ENCODE measurements around the gene ARHGAP40. TPM values are rescaled to one million over a fixed set of nuclear protein-coding genes. Genes with fewer than 3 reads are reported as not detected.

The ARHGAP40 gene
- total and polyA plus RNA-seq, 2 experiments from 2014 or later: 0.21 TPM; not detected in 1

GRCh38 chr20:38624084-38624483 is 22.5 kb downstream of the ARHGAP40 start:
- Histone ChIP-seq H3K79me2 (replicated peaks; ENCODE audit: insufficient read depth) (no peaks in the 10 kb centered on the region), H3K36me3 (ENCODE audit: insufficient read depth) (no peaks in the 10 kb centered on the region), H3K9me2 (ENCODE audit: insufficient read depth) (no peaks in the 10 kb centered on the region), H3K27ac (ENCODE audit: low read depth) (no peak overlapping the region), H3K27me3 (ENCODE audit: insufficient read depth) (no peaks in the 10 kb centered on the region), H3K4me1 (ENCODE audit: insufficient read depth) (peaks cover 5% of the 10 kb centered on the region; the same call in 1 of the 2 replicates), H2AFZ (no peak overlapping the region), H3K4me2 (no peak overlapping the region), H3K4me3 (no peak overlapping the region), H4K20me1 (replicated peaks; ENCODE audit: insufficient read depth) (no peaks in the 10 kb centered on the region), H3F3A (replicated peaks; ENCODE audit: low read depth) (no peaks in the 10 kb centered on the region)
- Mint-ChIP-seq H3K4me3 (no peak overlapping the region), H3K4me1 (peaks cover 20% of the 10 kb centered on the region; the same call in 2 of the 3 replicates), H3K9me3 (0 out of 3 replicates have a peak, but pooled peaks cover 4% of the 10 kb centered on the region), H3K27ac (no peak overlapping the region), H3K27me3 (ENCODE audit: insufficient read depth, low read depth, poor library complexity) (peaks cover 4% of the 10 kb centered on the region), H3K36me3 (ENCODE audit: low read depth) (0 out of 3 replicates have a peak, but pooled peaks cover 3% of the 10 kb centered on the region)
- TF ChIP-seq REST (IDR thresholded peaks at IDR 0.05; ENCODE audit: unreplicated experiment): no peak
- no peak for TF ChIP-seq ZNF114 (CRISPR knock-in tag; IDR thresholded peaks at IDR 0.05)
- no peak for TF ChIP-seq EZH2phosphoT487 (IDR thresholded peaks at IDR 0.05; ENCODE audit: unreplicated experiment)
- TF ChIP-seq POLR2AphosphoS5 (IDR thresholded peaks at IDR 0.05; ENCODE audit: low read depth): no peak
- TF ChIP-seq EZH2 (IDR thresholded peaks at IDR 0.05; ENCODE audit: low read depth, unreplicated experiment): no peak
- no peak for TF ChIP-seq NANOG (IDR thresholded peaks at IDR 0.05; ENCODE audit: borderline replicate concordance)
- TF ChIP-seq JUNB (IDR thresholded peaks at IDR 0.05; ENCODE audit: unreplicated experiment): no peak
- no peak for TF ChIP-seq ZNF331 (CRISPR knock-in tag; IDR thresholded peaks at IDR 0.05; ENCODE audit: low read depth)
- no peak for TF ChIP-seq ZNF462 (CRISPR knock-in tag; IDR thresholded peaks at IDR 0.05)
- TF ChIP-seq ETS1 (IDR thresholded peaks at IDR 0.05): no peak
- no peak for DNase-seq (ENCODE audit: low spot score)
- no peak for ATAC-seq
